Hematopoietic multipotent progenitor cell treated with erythropoietin and hydrocortisone succinate and interleukin-3 and kit ligand, for 6 days (in vitro differentiated cells): ENCODE data around the gene USP22.
A peak's percentile ranks its signal among the peaks of the same experiment; 100 is the strongest.

Source experiments
- DNase-seq: peaks from one replicate; pipeline ENCODE4 v3.0.0-alpha.2; 2015

USP22 gene

GRCh38 chr17:21019976-21020586 is 22.7 kb downstream of the USP22 start:
- DNase-seq, result peak; percentile 63

DNA sequence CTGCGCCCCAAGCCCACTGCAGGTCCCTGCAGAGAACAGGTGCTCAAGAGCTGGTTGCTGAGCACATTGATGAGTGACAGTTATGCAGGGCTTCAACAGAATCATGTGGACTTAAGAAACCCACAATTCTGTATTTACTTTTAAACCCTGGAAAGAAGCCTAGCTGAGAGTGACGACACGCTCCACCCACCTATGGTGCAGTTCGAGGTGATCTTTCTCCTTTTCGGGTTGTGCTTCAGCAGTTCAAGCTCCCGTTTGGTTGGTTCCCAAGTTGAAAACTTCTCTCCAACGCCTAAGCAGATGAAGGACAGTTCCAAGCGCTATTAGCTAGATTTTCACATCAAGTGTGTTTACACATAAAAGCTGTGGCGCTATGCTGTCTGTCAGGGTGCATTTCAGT is 23.9 kb downstream of the USP22 start:
- no peak for DNase-seq

DNA sequence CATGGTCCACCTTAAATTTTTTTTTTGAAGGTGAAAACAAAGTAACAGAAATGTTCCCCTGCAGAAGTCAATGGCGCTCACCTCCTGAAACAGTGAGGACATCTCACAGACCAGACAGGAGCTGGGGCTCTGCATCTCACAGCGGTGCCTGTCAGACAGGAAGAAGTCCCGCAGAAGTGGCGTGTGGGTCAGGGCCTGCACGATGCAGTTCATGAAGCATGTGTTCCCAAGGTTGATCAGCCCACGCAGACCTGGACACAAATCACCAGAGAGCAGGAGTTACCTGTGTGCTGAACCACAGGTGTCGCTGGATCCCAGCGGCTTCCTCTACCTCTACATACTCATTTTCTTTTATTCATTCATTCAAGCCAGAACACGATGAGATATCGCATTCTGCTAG is 24.9 kb downstream of the USP22 start:
- DNase-seq, result no peak

GRCh38 chr17:21017256-21017655 is 25.6 kb downstream of the USP22 start:
- DNase-seq, result no peak

DNA sequence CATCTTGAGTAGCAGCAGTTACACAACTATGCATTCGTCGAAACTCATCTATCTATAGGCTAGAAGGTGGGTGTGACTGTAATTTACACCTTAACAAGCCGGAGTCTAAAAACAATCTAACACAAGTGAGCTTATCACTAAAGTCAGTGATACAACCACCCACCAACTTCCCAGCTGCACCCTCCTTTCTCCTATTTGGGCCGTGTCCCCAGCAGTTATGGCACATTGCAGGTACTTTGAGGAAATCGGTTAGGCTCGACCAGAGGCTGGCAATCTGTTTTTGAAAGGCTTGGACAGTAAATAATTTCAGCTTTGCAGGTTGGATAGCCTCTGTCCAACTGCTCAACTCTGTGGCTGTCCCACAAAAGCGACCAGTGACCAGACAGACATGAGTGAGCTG is 26.0 kb downstream of the USP22 start:
- DNase-seq, result no peak

GRCh38 chr17:21015564-21015963 is 27.2 kb downstream of the USP22 start:
- DNase-seq, result no peak

- DNase-seq, result no peak
Measured at GRCh38 chr17:21014498-21014897, 28.3 kb downstream of the USP22 start.

- no peak for DNase-seq
Measured at GRCh38 chr17:21013983-21014382, 28.8 kb downstream of the USP22 start.

GRCh38 chr17:21012736-21013135 is 30.1 kb downstream of the USP22 start:
- no peak for DNase-seq

DNA sequence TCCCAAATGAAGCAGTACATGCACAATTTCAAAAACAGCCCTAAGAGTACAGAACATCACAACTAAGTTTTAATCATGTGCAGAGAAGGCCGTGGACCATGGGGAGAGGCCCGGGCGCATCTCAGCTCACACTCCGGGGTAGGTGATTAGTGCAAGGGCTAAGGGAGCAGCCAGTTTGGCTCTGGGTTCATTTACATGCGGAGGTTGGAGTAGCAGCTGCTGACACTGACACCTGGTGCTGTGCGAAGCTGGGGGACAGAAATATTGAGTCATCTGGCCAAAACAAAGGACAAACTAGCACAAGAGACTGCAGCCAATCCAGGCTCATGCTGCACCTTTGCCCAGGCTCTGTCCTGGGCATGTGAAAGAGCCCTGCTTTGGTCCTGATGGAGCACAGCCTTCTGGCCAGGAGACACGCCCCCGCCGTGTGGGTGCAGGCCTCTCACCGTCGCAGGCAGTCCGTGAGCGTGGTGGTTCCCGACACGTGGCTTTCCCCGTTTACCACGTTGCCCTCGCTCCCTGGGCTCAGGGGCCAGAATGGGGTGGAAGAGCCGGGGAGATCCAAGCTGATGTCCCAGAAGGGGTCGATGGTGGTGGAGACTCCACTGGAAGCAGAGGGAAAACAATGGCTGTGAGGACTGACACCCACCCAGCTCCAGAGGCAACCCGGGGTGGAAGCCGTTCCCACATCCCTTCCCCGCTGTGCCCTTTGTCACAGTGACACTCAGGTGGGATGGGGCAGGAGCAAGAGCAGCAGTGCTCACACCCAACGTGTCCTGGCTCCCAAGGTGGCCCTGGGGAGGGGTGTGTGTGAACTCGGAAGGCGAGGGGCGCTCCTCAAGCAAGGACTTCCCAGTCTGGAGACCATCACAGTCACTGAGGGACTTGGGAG is 31.9 kb downstream of the USP22 start:
- no peak for DNase-seq

DNA sequence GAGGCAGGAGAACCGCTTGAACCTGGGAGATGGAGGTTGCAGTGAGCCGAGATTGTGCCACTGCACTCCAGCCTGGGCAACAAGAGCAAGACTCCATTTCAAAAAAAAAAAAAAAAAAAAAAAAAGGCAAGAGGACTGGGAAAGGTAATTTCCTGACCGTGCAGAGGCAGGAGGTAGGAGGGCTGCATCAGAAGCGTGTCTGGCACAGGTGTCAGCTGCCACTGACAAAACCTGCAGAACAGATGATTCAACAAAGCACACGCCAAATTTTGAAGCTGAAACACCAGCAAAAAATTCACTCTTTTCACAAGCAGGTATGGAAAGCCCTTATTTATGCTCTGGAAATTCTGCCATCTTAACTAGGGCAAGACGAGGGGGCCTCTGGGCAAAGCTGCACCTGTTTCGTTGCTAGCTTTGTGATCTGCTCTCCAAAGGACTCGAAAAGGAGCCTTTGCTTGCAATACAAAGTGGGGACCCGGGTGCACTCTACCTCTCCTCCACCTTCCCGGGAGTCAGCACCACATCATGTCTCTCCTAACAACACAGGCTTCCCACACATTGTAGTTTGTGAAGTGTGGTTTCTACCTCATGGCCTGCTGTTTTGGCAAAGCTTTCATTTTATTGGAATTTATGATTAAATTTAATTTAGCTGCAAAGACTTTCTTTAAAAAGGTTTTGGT is 33.7 kb downstream of the USP22 start:
- DNase-seq, result no peak

DNA sequence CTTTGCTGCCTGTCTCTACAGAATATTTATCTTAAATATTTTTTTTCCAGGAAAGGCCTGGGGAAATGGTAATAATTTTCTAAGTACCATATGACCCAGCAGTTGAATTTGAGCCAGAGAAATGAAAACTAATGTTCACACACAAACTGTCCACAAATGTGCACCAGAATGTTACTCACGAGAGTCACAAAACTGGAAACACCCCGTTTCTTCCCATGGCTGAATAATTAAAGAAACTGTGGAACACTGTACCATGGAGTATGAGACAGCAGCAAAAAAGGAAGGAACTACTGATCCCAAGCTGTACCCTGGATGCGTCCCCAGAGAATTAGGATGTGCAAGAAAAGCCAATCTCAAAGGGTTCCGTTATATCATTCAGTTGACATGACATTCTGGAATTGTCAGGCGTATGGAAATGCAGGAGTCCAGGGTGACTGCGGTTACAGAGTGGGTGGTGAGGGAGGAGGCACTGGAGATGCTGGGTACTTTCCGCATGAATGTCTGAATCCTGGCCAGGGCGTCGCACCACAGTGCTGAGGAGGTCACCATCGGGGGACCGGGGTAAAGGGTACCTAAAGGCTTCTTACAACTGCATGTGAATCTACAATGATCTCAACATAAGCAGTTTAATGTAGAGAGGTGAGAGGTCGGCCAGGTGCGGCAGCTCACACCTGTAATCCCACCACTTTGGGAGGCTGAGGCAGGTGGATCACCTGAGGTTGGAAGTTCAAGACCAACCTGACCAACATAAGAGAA is 34.5 kb downstream of the USP22 start:
- DNase-seq, result no peak

GRCh38 chr17:21007646-21008045 is 35.2 kb downstream of the USP22 start:
- DNase-seq, result no peak

DNA sequence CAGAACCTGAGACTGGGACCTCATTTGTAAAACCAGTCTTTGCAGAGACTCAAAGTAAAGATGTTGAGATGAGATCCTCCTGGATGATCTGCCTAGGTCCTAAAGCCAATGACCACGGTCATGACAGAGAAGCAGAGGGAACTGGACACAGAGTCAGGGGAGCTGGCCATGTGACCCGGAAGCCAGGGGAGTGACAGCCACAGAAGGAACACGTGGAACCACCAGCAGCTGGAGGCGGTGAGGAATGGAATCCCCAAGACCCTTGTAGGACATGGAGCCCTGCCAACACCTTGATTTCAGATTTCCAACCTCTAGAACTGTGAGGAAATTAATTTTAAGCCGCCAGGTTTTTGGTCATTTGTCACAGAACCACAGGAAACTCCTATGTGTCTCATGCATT is 37.0 kb downstream of the USP22 start:
- no peak for DNase-seq

DNA sequence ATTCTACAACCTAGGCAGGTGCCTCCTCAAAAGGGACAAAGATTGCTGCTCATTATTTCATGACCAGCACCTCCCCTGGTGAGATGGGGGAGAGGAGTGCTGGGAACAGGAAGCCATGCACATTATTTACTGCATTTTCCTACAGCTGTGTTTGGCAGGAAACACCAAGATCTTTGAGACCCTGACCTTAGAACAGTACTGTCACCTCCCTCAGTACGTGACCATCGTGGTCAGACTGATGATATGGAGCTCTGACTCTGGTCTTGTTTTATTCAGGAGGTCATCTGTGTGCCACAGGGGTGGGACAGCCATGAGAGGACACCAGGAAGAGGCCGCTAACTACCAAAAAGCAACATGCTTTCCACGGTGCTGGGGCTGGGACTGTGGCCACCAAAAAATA is 37.4 kb downstream of the USP22 start:
- DNase-seq, result no peak

GRCh38 chr17:21004016-21004930 is 38.5 kb downstream of the USP22 start:
- no peak for DNase-seq

DNA sequence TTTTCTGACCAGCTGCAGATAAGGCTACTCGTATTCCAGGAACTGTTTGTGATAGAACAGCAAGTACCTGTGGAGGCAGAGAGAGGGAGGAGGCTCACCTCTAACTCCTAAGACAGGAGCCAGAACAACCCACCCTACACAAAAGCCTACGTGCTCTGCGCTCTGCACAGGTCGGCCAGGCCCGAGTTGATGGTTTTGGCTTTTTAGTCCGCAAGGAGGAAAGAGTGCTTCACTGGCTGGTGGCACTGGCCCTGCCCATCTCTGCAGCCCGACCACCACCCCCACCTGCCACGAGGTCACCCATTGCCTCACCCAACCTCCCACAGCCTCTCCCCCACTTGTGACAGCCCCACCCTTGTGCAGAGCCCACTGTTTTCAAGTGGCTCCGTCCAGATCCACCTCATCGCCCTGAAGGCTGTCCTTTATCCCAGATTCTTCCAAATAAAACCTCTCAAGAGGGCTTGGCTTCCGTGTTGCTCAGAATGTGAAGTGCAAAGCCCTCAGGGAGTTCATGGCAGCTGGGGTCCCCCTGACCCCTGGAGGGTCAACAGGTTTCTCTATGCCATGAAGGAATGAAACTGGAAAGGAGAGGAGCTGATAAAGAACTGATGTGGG is 39.7 kb downstream of the USP22 start:
- no peak for DNase-seq

GRCh38 chr17:21002309-21003006 is 40.4 kb downstream of the USP22 start:
- DNase-seq, result no peak

GRCh38 chr17:21001813-21002221 is 41.0 kb downstream of the USP22 start:
- peak; percentile 19 for DNase-seq

DNA sequence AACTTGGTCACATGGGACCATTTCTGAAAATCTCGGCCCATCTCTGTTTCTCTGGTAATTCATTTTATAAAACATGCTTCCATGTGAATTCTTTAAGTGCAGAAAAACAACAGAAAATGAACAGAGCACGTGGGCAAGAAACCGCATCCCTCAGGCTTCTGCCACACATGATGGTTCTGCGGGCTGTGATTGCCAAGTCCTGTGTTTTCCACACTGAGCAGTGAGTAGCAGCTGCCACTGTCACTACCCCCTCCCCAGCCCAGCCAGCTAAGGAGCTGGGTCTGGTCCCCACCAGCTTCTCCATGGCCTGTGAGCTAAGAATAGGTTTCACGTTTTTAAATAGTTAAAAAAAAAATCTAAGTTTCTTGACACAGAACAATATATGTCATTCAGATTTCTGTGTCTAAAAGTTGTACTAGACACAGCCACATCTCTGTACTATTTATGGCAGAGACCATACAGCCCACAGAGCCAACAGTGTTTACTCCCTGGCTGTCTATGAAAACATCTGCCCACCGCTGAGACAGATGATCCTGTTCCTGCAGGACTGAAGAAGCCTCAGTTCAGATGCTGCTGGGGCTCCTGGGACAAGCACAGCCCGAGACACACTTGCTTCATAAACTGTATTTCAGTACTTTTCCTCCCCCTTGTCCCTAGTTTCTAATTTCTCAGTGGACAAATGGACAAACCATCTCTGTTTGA is 41.5 kb downstream of the USP22 start:
- DNase-seq, result no peak
